OCI-LY7 (cell line): Measurements from ENCODE around the gene FBXL14. TPM values are rescaled to one million over a fixed set of nuclear protein-coding genes. Genes with fewer than 3 reads are reported as not detected.

Experiments
- BruUV-seq: library from RNA; stranded (reverse); fragments of 400-500 nt; replicated peaks from 2 replicates; lab custom pipeline; 2021; lab: Mats Ljungman, UMichigan
- CTCF ChIA-PET: fragments of 300-600 bp; sonication (Branson Sonifier 250); formaldehyde crosslinking; loops from one replicate; lab custom pipeline; 2022; ENCODE audit warnings: antibody characterized with exemption; ENCODE audit not compliant: unreplicated experiment; lab: Charles Lee
- POLR2A ChIA-PET: fragments of 300-600 bp; sonication (Branson Sonifier 250); formaldehyde crosslinking; loops from one replicate; lab custom pipeline; 2022; ENCODE audit warnings: antibody characterized with exemption; lab: Charles Lee
- DNase-seq: peaks from one replicate; pipeline ENCODE4 v3.0.0-alpha.2; 2015; ENCODE audit warnings: low spot score
- H2AFZ ChIP-seq: fragments of 200-600 bp; sonication (generic), shearing (Covaris generic); 2 replicates; pipeline ENCODE4 v1.6.1; 2014; ENCODE audit warnings: mild to moderate bottlenecking, antibody characterized with exemption, low read length, moderate library complexity
- H3K27ac ChIP-seq: fragments of 200-600 bp; sonication (generic); 2 replicates; pipeline ENCODE4 v1.5.1; 2014; ENCODE audit warnings: mixed run types, low read depth, mild to moderate bottlenecking, moderate library complexity, low read length, inconsistent platforms; ENCODE audit not compliant: poor library complexity, severe bottlenecking
- H3K36me3 ChIP-seq: fragments of 200-600 bp; sonication (generic); 2 replicates; pipeline ENCODE4 v1.6.1; 2014; ENCODE audit warnings: mild to moderate bottlenecking, antibody characterized with exemption, low read length, moderate library complexity, mixed read lengths; ENCODE audit not compliant: insufficient read depth
- H3K4me1 ChIP-seq: fragments of 200-600 bp; sonication (generic); 2 replicates; pipeline ENCODE4 v1.5.1; 2014; ENCODE audit warnings: mild to moderate bottlenecking, low read length; ENCODE audit not compliant: insufficient read depth, poor library complexity, severe bottlenecking
- H3K4me2 ChIP-seq: fragments of 200-600 bp; sonication (generic); 2 replicates; pipeline ENCODE4 v1.6.1; 2014; ENCODE audit warnings: mild to moderate bottlenecking, low read length
- H3K4me3 ChIP-seq: fragments of 200-600 bp; sonication (generic); 2 replicates; pipeline ENCODE4 v1.5.1; 2014; ENCODE audit warnings: mild to moderate bottlenecking, low read depth, low read length; ENCODE audit not compliant: poor library complexity, severe bottlenecking
- H3K79me2 ChIP-seq: fragments of 200-600 bp; sonication (generic); 2 replicates; pipeline ENCODE4 v1.6.1; 2016; ENCODE audit warnings: low read depth, mild to moderate bottlenecking, low read length, moderate library complexity, mixed read lengths; ENCODE audit not compliant: insufficient read depth
- H3K9me2 ChIP-seq: fragments of 200-600 bp; sonication (generic); 2 replicates; pipeline ENCODE4 v1.6.1; 2016; ENCODE audit warnings: mild to moderate bottlenecking, low read length, mixed read lengths; ENCODE audit not compliant: insufficient read depth
- H3K9me3 ChIP-seq: fragments of 200-600 bp; sonication (generic); 2 replicates; pipeline ENCODE4 v1.6.1; 2014; ENCODE audit warnings: mild to moderate bottlenecking, mixed run types, low read length, mixed read lengths
- H4K20me1 ChIP-seq: fragments of 200-600 bp; sonication (generic); 2 replicates; pipeline ENCODE4 v1.6.1; 2014; ENCODE audit warnings: mild to moderate bottlenecking, antibody characterized with exemption, low read length, moderate library complexity, mixed read lengths; ENCODE audit not compliant: insufficient read depth
- EZH2phosphoT487 ChIP-seq: fragments of 200-600 bp; sonication (generic); IDR thresholded peaks from 2 replicates; pipeline ENCODE4 v1.6.1; 2018; ENCODE audit warnings: low read depth, borderline replicate concordance, mild to moderate bottlenecking, mixed run types, antibody characterized with exemption, low read length, moderate library complexity, mixed read lengths
- intact Hi-C: fragments of 100-400 bp; cut with micrococcal nuclease; formaldehyde crosslinking; loops from one replicate; pipeline ENCODE4 v1.10.0; 2022; ENCODE audit not compliant: unreplicated experiment
- total RNA-seq, 2 experiments: library from RNA; depleted of rRNA in 1 of 2; stranded (reverse); fragments of >200 nt in 1 of 2; shearing (Covaris generic) in 1 of 2; gene quantifications; 2 replicates each; pipeline ENCODE4 v1.2.3, GENCODE V29; 2014 to 2022
- TF ChIP-seq, protein P1 (sequence below): fragments of 200-600 bp; sonication (generic); conservative IDR thresholded peaks from 2 replicates; pipeline ENCODE4 v1.5.1; 2014; ENCODE audit warnings: mild to moderate bottlenecking, antibody characterized with exemption, low read length, moderate library complexity, mixed read lengths

FBXL14 gene
- total RNA-seq, 2 experiments from 2014 or later: 33.4 to 45.5 TPM

DNA sequence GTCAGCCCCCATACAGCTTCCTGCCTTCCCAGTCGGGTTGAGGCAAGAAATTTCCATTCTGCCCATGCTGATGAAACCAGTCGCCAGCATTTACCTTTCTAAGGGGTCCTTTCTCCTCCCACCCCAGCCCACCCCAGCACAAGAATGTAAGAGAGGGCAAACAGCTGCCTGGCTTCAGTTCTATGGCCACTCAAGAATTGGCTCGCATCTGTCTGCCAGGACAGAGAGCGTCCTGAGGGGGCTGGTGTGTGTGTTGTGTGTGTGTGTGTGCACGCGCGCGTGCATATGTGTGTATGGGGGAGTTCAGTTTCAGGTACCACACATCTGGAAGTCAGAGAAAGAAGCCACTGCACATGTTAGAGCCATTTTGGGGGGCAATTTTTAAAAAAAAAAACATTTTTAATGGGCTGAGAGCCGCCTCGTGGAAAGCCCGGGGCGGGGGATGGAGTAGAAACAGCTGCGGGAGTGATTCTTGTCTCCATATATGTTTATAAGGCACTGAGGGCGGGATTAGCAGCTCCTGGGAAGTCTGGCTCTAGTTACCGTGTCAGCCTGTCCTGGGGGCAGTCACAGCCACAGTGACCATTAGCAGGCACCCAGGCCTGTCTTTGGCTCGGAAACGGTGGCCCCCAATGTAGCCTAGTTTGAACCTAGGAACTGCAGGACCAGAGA lies 34.4 kb upstream of the FBXL14 start, which contains the start of gene WNT5B:
WNT5B (plus strand) TSS at position 566 of the 672 bp plus-strand sequence. CDS start 2,124 bp downstream, outside the sequence.
- no peaks in the 10 kb centered on the region for H3K79me2 ChIP-seq
- TF ChIP-seq EZH2phosphoT487: no peak
- DNase-seq: no peak
- H2AFZ ChIP-seq: no peak within 1 kb of the TSS
- ChIA-PET CTCF (interaction anchor here (1.2 kb wide), 1 partner anchor 15 kb away, joined by 3 read pairs; no protein-coding TSS in a partner anchor), POLR2A (interaction anchor here (0.9 to 1.2 kb wide), 2 partner anchors 19 to 27 kb away, joined by 3 to 4 read pairs; no protein-coding TSS in a partner anchor)
- peak within 1 kb of the TSS; percentile 55 for H3K4me3 ChIP-seq
- peaks cover 15% of the 10 kb centered on the region for H3K4me1 ChIP-seq
- H3K36me3 ChIP-seq: no peaks in the 10 kb centered on the region
- H4K20me1 ChIP-seq: no peaks in the 10 kb centered on the region
- BruUV-seq: no TSS peak
- no peaks in the 10 kb centered on the region for H3K9me2 ChIP-seq
- H3K4me2 ChIP-seq: peak within 1 kb of the TSS; percentile 67
- H3K9me3 ChIP-seq: no peaks in the 10 kb centered on the region
- intact Hi-C loops: no loop called here
- H3K27ac ChIP-seq: no peak within 1 kb of the TSS

DNA sequence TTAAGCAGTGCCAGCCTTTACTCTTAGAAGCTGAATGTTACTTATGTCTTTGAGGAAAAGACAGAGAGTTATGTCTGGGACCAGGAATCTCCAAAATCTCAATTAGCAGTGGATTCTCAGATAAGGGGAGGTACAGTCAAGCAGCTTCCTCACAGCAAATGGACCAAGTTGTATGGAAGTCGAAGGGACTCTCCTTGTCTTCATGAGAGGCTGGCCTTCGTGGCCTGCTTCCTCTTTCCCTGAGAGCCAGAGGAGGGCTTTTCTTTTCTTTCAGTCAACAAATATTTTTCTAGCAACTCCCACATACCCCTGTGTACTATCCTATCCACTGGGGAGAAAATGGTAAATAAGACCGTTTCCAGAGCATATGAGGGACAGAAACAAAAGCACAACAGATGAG lies 28.0 kb upstream of the FBXL14 start:
- POLR2A ChIA-PET: interaction anchor here (1.0 kb wide), 1 partner anchor 139 kb away, joined by 3 read pairs; no protein-coding TSS in a partner anchor
- BruUV-seq: no TSS peak
- intact Hi-C loops: no loop called here
- H3K9me2 ChIP-seq: no peaks in the 10 kb centered on the region
- H3K4me3 ChIP-seq: no peak overlapping the region
- no peak for DNase-seq
- CTCF ChIA-PET: no interaction called here
- no peak overlapping the region for H3K4me2 ChIP-seq
- no peaks in the 10 kb centered on the region for H3K79me2 ChIP-seq
- no peaks in the 10 kb centered on the region for H4K20me1 ChIP-seq
- TF ChIP-seq EZH2phosphoT487: no peak
- TF ChIP-seq, protein P1, sequence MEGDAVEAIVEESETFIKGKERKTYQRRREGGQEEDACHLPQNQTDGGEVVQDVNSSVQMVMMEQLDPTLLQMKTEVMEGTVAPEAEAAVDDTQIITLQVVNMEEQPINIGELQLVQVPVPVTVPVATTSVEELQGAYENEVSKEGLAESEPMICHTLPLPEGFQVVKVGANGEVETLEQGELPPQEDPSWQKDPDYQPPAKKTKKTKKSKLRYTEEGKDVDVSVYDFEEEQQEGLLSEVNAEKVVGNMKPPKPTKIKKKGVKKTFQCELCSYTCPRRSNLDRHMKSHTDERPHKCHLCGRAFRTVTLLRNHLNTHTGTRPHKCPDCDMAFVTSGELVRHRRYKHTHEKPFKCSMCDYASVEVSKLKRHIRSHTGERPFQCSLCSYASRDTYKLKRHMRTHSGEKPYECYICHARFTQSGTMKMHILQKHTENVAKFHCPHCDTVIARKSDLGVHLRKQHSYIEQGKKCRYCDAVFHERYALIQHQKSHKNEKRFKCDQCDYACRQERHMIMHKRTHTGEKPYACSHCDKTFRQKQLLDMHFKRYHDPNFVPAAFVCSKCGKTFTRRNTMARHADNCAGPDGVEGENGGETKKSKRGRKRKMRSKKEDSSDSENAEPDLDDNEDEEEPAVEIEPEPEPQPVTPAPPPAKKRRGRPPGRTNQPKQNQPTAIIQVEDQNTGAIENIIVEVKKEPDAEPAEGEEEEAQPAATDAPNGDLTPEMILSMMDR: no peak
- no peaks in the 10 kb centered on the region for H3K36me3 ChIP-seq
- H2AFZ ChIP-seq: no peak overlapping the region
- no peaks in the 10 kb centered on the region for H3K9me3 ChIP-seq
- H3K27ac ChIP-seq: no peak overlapping the region
- no peaks in the 10 kb centered on the region for H3K4me1 ChIP-seq

DNA sequence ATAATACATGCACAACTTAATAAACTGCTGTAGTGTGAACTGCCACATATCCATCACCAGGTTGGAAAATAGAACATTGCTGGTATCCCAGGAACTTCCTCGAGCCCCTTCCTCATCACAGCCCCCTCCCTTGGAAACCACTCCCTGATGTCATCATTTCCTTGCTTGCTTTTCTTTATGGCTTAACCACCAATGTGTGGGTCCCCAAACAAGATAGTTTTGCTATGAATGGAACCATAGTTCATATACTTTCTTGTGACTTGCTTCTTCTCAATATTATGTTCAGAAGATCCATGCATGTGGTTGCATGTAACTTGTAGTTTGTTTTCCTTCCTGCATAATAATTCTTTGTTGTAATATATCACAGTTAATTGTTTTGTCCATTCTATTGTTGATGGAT lies 25.7 kb upstream of the FBXL14 start:
- H3K9me2 ChIP-seq: no peaks in the 10 kb centered on the region
- no peaks in the 10 kb centered on the region for H4K20me1 ChIP-seq
- H3K36me3 ChIP-seq: no peaks in the 10 kb centered on the region
- H3K79me2 ChIP-seq: no peaks in the 10 kb centered on the region
- intact Hi-C loops: no loop called here
- CTCF ChIA-PET: interaction anchor here (0.8 kb wide), 1 partner anchor 10 kb away, joined by 3 read pairs; no protein-coding TSS in a partner anchor
- H3K4me3 ChIP-seq: no peak overlapping the region
- peaks cover 10% of the 10 kb centered on the region for H3K4me1 ChIP-seq
- H2AFZ ChIP-seq: no peak overlapping the region
- H3K9me3 ChIP-seq: no peaks in the 10 kb centered on the region
- no TSS peak for BruUV-seq
- DNase-seq: no peak
- no peak overlapping the region for H3K27ac ChIP-seq
- POLR2A ChIA-PET: no interaction called here
- no peak overlapping the region for H3K4me2 ChIP-seq
- TF ChIP-seq EZH2phosphoT487: no peak
- TF ChIP-seq, protein P1: no peak
